DMS79 (cell line): ENCODE results near the gene CLDND1.

Experiments used
- DNase-seq: peaks from one replicate; lab custom pipeline; 2025; lab: John Stamatoyannopoulos, UW

The CLDND1 gene

DNA sequence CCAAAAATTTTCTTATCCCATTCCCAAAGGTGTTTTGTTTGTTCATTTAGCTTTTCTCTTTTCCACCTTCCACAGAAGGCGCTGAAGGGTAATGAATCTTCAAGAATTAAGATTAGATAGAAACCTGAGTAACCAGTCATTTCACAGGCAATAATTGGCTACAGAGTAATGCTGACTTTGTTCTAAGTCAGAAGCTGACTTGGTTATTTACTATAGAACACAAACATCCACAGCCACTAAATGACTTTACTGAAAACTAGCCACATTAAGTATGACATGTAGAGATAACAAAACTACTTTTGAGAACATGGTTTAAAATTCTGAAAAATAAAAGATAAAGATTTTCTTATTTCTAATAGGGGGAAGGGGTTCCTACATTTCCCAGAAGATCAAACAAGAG lies 7.8 kb downstream of the CLDND1 start:
- no peak for DNase-seq

- DNase-seq = no peak
These were observed 9.0 kb downstream of the CLDND1 start for GRCh38 chr3:98513736-98514135.

GRCh38 chr3:98513091-98513511 lies 9.6 kb downstream of the CLDND1 start:
- DNase-seq = no peak

DNA sequence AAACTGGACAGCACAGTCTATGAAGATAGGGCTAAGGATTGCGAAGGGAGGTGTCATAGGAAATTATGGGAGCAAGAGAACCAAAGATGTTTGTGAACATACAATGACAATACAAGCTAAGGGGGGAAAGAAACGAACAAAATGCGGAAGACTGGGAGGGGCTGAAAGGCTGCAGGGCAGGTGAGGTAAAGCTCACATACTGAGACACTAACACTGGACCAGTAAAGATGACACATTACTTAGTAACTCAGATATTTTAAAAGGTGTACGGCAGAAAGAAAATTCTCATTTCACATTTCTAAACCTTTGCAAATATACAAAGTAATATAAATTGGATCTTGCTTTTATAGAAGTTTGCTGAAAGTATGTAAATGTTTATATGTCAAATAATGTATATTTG lies 10.1 kb downstream of the CLDND1 start:
- DNase-seq = no peak

GRCh38 chr3:98508582-98508981 lies 14.1 kb downstream of the CLDND1 start:
- no peak for DNase-seq

DNA sequence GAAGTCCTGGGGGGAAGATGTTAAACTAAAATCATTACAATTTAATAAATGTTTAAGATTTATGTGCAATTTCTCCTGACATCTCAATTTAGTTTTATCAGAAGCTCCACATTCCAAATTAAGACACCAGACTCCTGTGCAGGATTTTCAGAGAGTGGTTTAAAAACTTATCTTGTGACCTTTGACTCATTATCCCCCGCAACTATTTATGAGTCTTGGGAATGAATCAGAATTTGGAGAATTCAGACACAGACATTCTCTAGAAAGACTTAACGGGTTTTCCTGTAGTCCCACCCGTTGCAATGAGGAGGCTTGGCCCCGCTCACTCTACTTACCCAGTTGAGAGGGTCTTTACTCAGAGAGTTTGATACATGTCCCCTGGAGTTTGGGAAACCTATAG lies 18.2 kb downstream of the CLDND1 start:
- no peak for DNase-seq

DNA sequence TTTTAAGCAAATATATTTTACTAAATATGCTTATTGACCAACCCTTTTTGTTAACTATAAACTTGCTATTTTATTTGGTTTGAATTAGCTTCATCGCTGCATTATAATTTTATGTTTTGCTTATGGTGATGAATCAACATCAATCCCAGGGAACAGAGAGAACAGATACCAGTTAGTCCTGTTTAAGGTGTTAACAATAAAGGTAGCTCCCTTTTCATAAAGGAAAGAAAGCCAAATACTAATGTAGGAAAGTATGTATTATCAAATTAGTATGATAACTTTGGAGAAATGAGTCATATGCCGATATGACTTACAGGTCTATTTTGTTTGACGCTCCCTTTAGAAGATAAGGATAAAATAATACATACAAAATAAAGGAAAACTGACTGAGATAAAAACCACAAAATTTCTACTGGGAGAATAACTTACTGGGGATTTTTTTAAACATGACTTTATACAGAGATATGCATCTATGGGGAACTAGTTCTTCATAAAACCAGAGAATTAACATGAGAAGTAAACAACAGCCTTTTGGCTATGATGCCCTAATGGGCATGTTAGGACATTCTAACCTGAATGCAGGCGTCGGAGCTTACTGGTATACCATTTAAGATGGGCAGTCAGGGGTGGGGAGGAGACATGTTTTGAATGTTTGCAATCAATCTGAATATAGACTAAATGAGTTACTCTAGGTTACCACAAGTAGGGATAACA lies 20.7 kb downstream of the CLDND1 start:
- no peak for DNase-seq

DNA sequence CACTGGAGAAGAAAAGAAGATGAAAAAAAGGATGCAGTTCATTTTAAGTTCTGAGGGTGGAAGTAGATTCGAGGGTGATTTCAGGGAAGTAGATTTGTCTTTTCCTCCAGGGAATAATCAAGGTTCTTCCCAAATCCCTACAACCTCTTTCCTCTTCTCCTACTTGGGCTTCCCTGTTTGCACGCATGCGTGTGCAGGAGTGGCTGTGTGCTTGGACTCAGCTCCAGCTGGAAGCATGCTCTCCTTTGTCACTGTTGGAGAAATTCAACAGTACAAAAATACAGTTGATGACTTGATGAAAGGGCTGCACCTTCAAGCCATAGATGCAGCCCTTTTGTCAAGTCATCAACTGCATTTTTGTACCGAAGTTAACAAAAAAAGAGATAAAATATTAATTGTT lies 21.4 kb downstream of the CLDND1 start:
- no peak for DNase-seq

GRCh38 chr3:98500019-98500418 lies 22.7 kb downstream of the CLDND1 start:
- no peak for DNase-seq

- DNase-seq = no peak
These were observed 25.3 kb downstream of the CLDND1 start, which contains the start of gene OR5K2 for GRCh38 chr3:98497381-98497780. Gene OR5K2, plus strand, starts transcription at chr3:98497681. Its CDS starts 0 bp downstream, at chr3:98497681.

- DNase-seq = no peak
These were observed 39.1 kb downstream of the CLDND1 start for GRCh38 chr3:98483626-98484025.

DNA sequence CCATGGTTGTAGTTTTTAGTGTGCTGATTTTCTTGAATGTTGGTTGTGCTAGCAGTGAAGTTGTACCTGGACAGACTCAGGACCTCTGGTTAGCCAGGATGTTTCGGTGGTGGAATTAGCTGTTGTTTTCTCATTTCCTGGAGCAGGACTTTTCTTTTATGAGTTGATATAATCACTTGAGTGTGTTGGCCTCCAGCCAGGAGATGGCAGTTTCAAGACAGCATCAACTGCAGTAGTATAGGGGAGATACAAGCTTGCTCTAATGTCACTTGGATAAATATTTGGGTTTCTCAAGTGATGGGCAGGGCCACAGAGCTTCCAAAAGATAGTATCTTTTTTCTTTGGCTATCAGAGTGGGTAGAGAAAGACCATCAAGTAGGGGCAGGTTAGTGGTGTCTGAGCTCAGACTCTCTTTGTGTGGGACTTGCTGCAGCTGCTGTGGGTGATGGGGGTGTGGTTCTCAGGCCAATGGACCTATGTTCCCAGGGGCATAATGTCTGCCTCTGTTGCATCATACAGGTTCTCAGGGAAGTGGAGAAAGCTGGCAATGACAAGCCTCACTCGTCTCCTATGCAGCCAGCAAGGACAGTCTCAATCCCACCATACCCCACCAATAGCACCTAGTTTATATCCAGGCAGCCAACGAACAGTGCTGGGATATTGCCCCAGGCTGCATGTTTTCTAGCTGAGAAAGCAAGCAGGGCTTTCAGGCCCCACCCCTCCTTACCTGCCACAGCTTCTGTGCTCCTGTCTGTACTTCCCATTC lies 39.8 kb downstream of the CLDND1 start:
- DNase-seq = no peak
